Activated CD4-positive, CD25-positive, alpha-beta regulatory T cell treated with anti-CD3 and anti-CD28 coated beads, Interleukin-2, amount 50 U/mL, for 24 hours (primary cell): ENCODE data around the gene SFT2D3.
A peak's percentile ranks its signal among the peaks of the same experiment; 100 is the strongest.

Experiments
- ATAC-seq, 2 donors: fragments of 150-1000 bp; cut with Tn5 transposase; one replicate each; pipeline ENCODE4 v1.10.0; 2021; ENCODE audit warnings: mild to moderate bottlenecking in 1 of 2, moderate library complexity in 1 of 2

Gene SFT2D3

GRCh38 chr2:127701193-127701650 lies at the start of gene SFT2D3:
Gene SFT2D3, plus strand, starts transcription at chr2:127701497. Its CDS starts 32 bp downstream, at chr2:127701529.
- peak; percentile 80 to 84 for ATAC-seq

- no peak for ATAC-seq
Observed at GRCh38 chr2:127651971-127652550, 49.2 kb upstream of the SFT2D3 start.

GRCh38 chr2:127652786-127653357 lies 48.4 kb upstream of the SFT2D3 start:
- ATAC-seq = no peak

GRCh38 chr2:127653421-127654083 lies 47.7 kb upstream of the SFT2D3 start:
- no peak for ATAC-seq

GRCh38 chr2:127654084-127654837 lies 47.0 kb upstream of the SFT2D3 start:
- ATAC-seq = no peak

- no peak for ATAC-seq
Observed at GRCh38 chr2:127654838-127655175, 46.5 kb upstream of the SFT2D3 start.

GRCh38 chr2:127655209-127656073 lies 45.9 kb upstream of the SFT2D3 start:
- ATAC-seq = no peak

- ATAC-seq = no peak
Observed at GRCh38 chr2:127656569-127657231, 44.6 kb upstream of the SFT2D3 start.

GRCh38 chr2:127657232-127657595 lies 44.1 kb upstream of the SFT2D3 start:
- ATAC-seq = no peak

GRCh38 chr2:127658146-127658545 lies 43.2 kb upstream of the SFT2D3 start:
- no peak for ATAC-seq

- ATAC-seq = no peak
Observed at GRCh38 chr2:127658641-127659407, 42.5 kb upstream of the SFT2D3 start.

GRCh38 chr2:127659408-127660290 lies 41.6 kb upstream of the SFT2D3 start:
- no peak for ATAC-seq

GRCh38 chr2:127660291-127660578 lies 41.1 kb upstream of the SFT2D3 start:
- no peak for ATAC-seq

- no peak for ATAC-seq
Observed at GRCh38 chr2:127661072-127661649, 40.1 kb upstream of the SFT2D3 start.

- no peak for ATAC-seq
Observed at GRCh38 chr2:127661949-127662510, 39.3 kb upstream of the SFT2D3 start.

- no peak for ATAC-seq
Observed at GRCh38 chr2:127662937-127663565, 38.2 kb upstream of the SFT2D3 start.

GRCh38 chr2:127663566-127664064 lies 37.7 kb upstream of the SFT2D3 start:
- no peak for ATAC-seq

GRCh38 chr2:127664065-127664894 lies 37.0 kb upstream of the SFT2D3 start:
- no peak for ATAC-seq
